HEK293 (cell line): ENCODE data around the gene PRKCA.

Experiments used
- CTCF ChIA-PET: fragments of 350-600 bp; formaldehyde crosslinking; extraction: SDS; loops from one replicate; lab custom pipeline; 2021; ENCODE audit warnings: antibody characterized with exemption; lab: Yijun Ruan, JAX
- POLR2A ChIA-PET: fragments of 300-600 bp; formaldehyde crosslinking; extraction: SDS; loops from one replicate; lab custom pipeline; 2020; ENCODE audit warnings: antibody characterized with exemption, inconsistent platforms; lab: Yijun Ruan, JAX
- H3K27ac ChIP-seq: fragments of 200-500 bp; sonication (Bioruptor generic); 2 replicates; pipeline ENCODE4 v1.5.1; 2014; ENCODE audit warnings: low read depth, low read length, control low read depth, inconsistent platforms; ENCODE audit errors: extremely low read depth
- H3K36me3 ChIP-seq, 2 experiments: fragments of 200-500 bp in 1 of 2; sonication (Bioruptor generic) in 1 of 2; 1 replicate in 1 of 2; 2 replicates in 1 of 2; pipeline ENCODE4 v1.5.1; 2014 to 2017; ENCODE audit warnings: inconsistent platforms in 2 of 2, low read length in 2 of 2; ENCODE audit not compliant: control insufficient read depth in 2 of 2, insufficient read depth in 1 of 2
- H3K4me1 ChIP-seq: fragments of 200-500 bp; sonication (Bioruptor generic); 2 replicates; pipeline ENCODE4 v1.5.1; 2014; ENCODE audit warnings: mild to moderate bottlenecking, low read length, inconsistent platforms; ENCODE audit not compliant: control insufficient read depth, insufficient read depth
- H3K4me3 ChIP-seq: 2 replicates; pipeline ENCODE4 v1.5.1; 2011; ENCODE audit warnings: low read depth, mild to moderate bottlenecking, control low read depth, low read length, moderate library complexity
- H3K9me3 ChIP-seq: fragments of 200-500 bp; sonication (Bioruptor generic); 2 replicates; pipeline ENCODE4 v1.5.1; 2014; ENCODE audit warnings: low read depth, low read length, inconsistent platforms; ENCODE audit not compliant: control insufficient read depth, insufficient read depth
- GFI1B ChIP-seq: fragments of 450-650 bp; formaldehyde crosslinking; IDR thresholded peaks from 2 replicates; pipeline ENCODE4 v1.5.1; 2016; ENCODE audit warnings: missing biosample characterization, missing genetic modification characterization
- GLI4 ChIP-seq: fragments of 450-650 bp; formaldehyde crosslinking; IDR thresholded peaks from 2 replicates; pipeline ENCODE4 v1.5.1; 2016; ENCODE audit warnings: missing biosample characterization, missing genetic modification characterization
- HOXA7 ChIP-seq: sonication (generic); formaldehyde crosslinking; IDR thresholded peaks from 2 replicates; pipeline ENCODE4 v1.8.1; 2022; ENCODE audit warnings: missing genetic modification reagents, borderline replicate concordance
- KLF10 ChIP-seq: fragments of 450-650 bp; IDR thresholded peaks from 2 replicates; pipeline ENCODE4 v1.5.1; 2018; ENCODE audit warnings: missing biosample characterization, mild to moderate bottlenecking, missing genetic modification characterization
- KLF8 ChIP-seq: fragments of 450-650 bp; formaldehyde crosslinking; IDR thresholded peaks from 2 replicates; pipeline ENCODE4 v1.5.1; 2016; ENCODE audit warnings: missing biosample characterization, missing genetic modification characterization
- MZF1 ChIP-seq: fragments of 450-650 bp; formaldehyde crosslinking; IDR thresholded peaks from 2 replicates; pipeline ENCODE4 v1.5.1; 2017; ENCODE audit warnings: missing biosample characterization, missing genetic modification characterization, borderline replicate concordance
- OVOL3 ChIP-seq: fragments of 450-650 bp; formaldehyde crosslinking; IDR thresholded peaks from 2 replicates; pipeline ENCODE4 v1.5.1; 2016; ENCODE audit warnings: missing biosample characterization, missing genetic modification characterization
- PRDM6 ChIP-seq: fragments of 450-650 bp; formaldehyde crosslinking; IDR thresholded peaks from 2 replicates; pipeline ENCODE4 v1.5.1; 2017; ENCODE audit warnings: missing biosample characterization, missing genetic modification characterization
- RBAK ChIP-seq: fragments of 450-650 bp; formaldehyde crosslinking; IDR thresholded peaks from 2 replicates; pipeline ENCODE4 v1.5.1; 2016; ENCODE audit warnings: missing biosample characterization, missing genetic modification characterization
- YY1 ChIP-seq: fragments of 450-650 bp; formaldehyde crosslinking; IDR thresholded peaks from 2 replicates; pipeline ENCODE4 v1.5.1; 2018; ENCODE audit warnings: missing biosample characterization, missing genetic modification characterization
- ZBTB20 ChIP-seq: fragments of 450-650 bp; formaldehyde crosslinking; IDR thresholded peaks from 2 replicates; pipeline ENCODE4 v1.5.1; 2016; ENCODE audit warnings: missing biosample characterization, missing genetic modification characterization
- ZBTB44 ChIP-seq: fragments of 450-650 bp; IDR thresholded peaks from 2 replicates; pipeline ENCODE4 v1.5.1; 2018; ENCODE audit warnings: missing biosample characterization, mild to moderate bottlenecking, missing genetic modification characterization
- ZFP41 ChIP-seq: fragments of 450-650 bp; formaldehyde crosslinking; IDR thresholded peaks from 2 replicates; pipeline ENCODE4 v1.5.1; 2016; ENCODE audit warnings: missing biosample characterization, missing genetic modification characterization, borderline replicate concordance
- ZIC2 ChIP-seq: fragments of 450-650 bp; formaldehyde crosslinking; IDR thresholded peaks from 2 replicates; pipeline ENCODE4 v1.5.1; 2016; ENCODE audit warnings: missing biosample characterization, missing genetic modification characterization
- ZNF169 ChIP-seq: fragments of 450-650 bp; formaldehyde crosslinking; IDR thresholded peaks from 2 replicates; pipeline ENCODE4 v1.5.1; 2016; ENCODE audit warnings: missing biosample characterization, missing genetic modification characterization
- ZNF274 ChIP-seq, 2 experiments: fragments of 200-500 bp in 1 of 2; fragments of 450-650 bp in 1 of 2; sonication (Bioruptor generic) in 1 of 2; formaldehyde crosslinking in 1 of 2; IDR thresholded peaks; 2 replicates each; pipeline versions ENCODE4 v1.5.1 to v1.6.1; 2014 to 2016; ENCODE audit warnings: borderline replicate concordance in 1 of 2, inconsistent platforms in 1 of 2, low read length in 1 of 2, missing biosample characterization in 1 of 2, missing genetic modification characterization in 1 of 2
- ZNF280C ChIP-seq: fragments of 450-650 bp; formaldehyde crosslinking; IDR thresholded peaks from 2 replicates; pipeline ENCODE4 v1.5.1; 2016; ENCODE audit warnings: missing biosample characterization, missing genetic modification characterization
- ZNF354C ChIP-seq: fragments of 450-650 bp; formaldehyde crosslinking; IDR thresholded peaks from 2 replicates; pipeline ENCODE4 v1.5.1; 2016; ENCODE audit warnings: missing biosample characterization, missing genetic modification characterization, low read depth, borderline replicate concordance
- ZNF449 ChIP-seq: fragments of 450-650 bp; formaldehyde crosslinking; IDR thresholded peaks from 2 replicates; pipeline ENCODE4 v1.5.1; 2017; ENCODE audit warnings: missing biosample characterization, mild to moderate bottlenecking, missing genetic modification characterization, moderate library complexity
- ZNF513 ChIP-seq: fragments of 450-650 bp; IDR thresholded peaks from 2 replicates; pipeline ENCODE4 v1.5.1; 2018; ENCODE audit warnings: missing biosample characterization, missing genetic modification characterization
- ZNF596 ChIP-seq: fragments of 450-650 bp; IDR thresholded peaks from 2 replicates; pipeline ENCODE4 v1.5.0; 2018; ENCODE audit warnings: missing biosample characterization, mild to moderate bottlenecking, missing genetic modification characterization, moderate library complexity
- ZNF610 ChIP-seq: fragments of 450-650 bp; formaldehyde crosslinking; IDR thresholded peaks from 2 replicates; pipeline ENCODE4 v1.5.1; 2016; ENCODE audit warnings: missing biosample characterization, missing genetic modification characterization, borderline replicate concordance
- ZNF677 ChIP-seq: fragments of 450-650 bp; IDR thresholded peaks from 2 replicates; pipeline ENCODE4 v1.5.0; 2018; ENCODE audit warnings: missing biosample characterization, mild to moderate bottlenecking, missing genetic modification characterization, moderate library complexity
- ZNF747 ChIP-seq: fragments of 450-650 bp; formaldehyde crosslinking; IDR thresholded peaks from 2 replicates; pipeline ENCODE4 v1.5.1; 2016; ENCODE audit warnings: missing biosample characterization, missing genetic modification characterization
- ZNF777 ChIP-seq: fragments of 450-650 bp; formaldehyde crosslinking; IDR thresholded peaks from 2 replicates; pipeline ENCODE4 v1.5.1; 2017; ENCODE audit warnings: missing biosample characterization, missing genetic modification characterization, borderline replicate concordance

PRKCA gene

GRCh38 chr17:66682283-66682682, 379.9 kb downstream of the PRKCA start:
- Histone ChIP-seq H3K27ac (no peak overlapping the region), H3K4me3 (no peak overlapping the region), H3K4me1 (no peaks in the 10 kb centered on the region), H3K36me3 (no peaks in the 10 kb centered on the region)
- TF ChIP-seq ZIC2 (tag by site-specific recombination), result no peak
- TF ChIP-seq ZNF274 (IDR thresholded peaks at IDR 0.05; ENCODE audit: low read length), result no peak
- TF ChIP-seq ZNF274 (tag by site-specific recombination; IDR thresholded peaks at IDR 0.05; ENCODE audit: borderline replicate concordance), result no peak
- TF ChIP-seq ZNF280C (tag by site-specific recombination), result no peak
- TF ChIP-seq KLF8, result no peak
- no peak for TF ChIP-seq RBAK (tag by site-specific recombination)
- TF ChIP-seq GFI1B (tag by site-specific recombination), result no peak
- TF ChIP-seq ZNF747 (tag by site-specific recombination), result no peak
- TF ChIP-seq ZNF677, result no peak
- no peak for TF ChIP-seq YY1
- no peak for TF ChIP-seq ZNF354C (tag by site-specific recombination)
- no peak for TF ChIP-seq ZNF513 (tag by site-specific recombination)
- no peak for TF ChIP-seq MZF1
- TF ChIP-seq HOXA7, result no peak
- no peak for TF ChIP-seq ZBTB44 (tag by site-specific recombination)
- TF ChIP-seq, all 188 proteins: peak for 0
- H3K9me3 ChIP-seq, result no peaks in the 10 kb centered on the region
- ChIA-PET CTCF (no interaction called here), POLR2A (no interaction called here)

GRCh38 chr17:66684261-66684660, 381.8 kb downstream of the PRKCA start:
- POLR2A ChIA-PET, result no interaction called here
- CTCF ChIA-PET, result interaction anchor here (0.6 kb wide), 2 partner anchors 9 to 520 kb away, joined by 3 read pairs; no protein-coding TSS in a partner anchor

More at GRCh38 chr17:66684261-66684660, 381.8 kb downstream of the PRKCA start:
- TF ChIP-seq ZNF777 (no peak), PRDM6 (tag by site-specific recombination) (no peak), ZFP41 (tag by site-specific recombination) (no peak), ZNF596 (tag by site-specific recombination) (no peak), OVOL3 (tag by site-specific recombination) (no peak), ZNF610 (tag by site-specific recombination) (no peak), ZNF169 (no peak), ZNF449 (tag by site-specific recombination) (no peak), GLI4 (tag by site-specific recombination) (no peak), ZBTB20 (tag by site-specific recombination) (no peak), ZIC2 (tag by site-specific recombination) (no peak), KLF10 (tag by site-specific recombination) (no peak)
- Histone ChIP-seq H3K9me3 (no peaks in the 10 kb centered on the region), H3K4me3 (no peak overlapping the region), H3K4me1 (no peaks in the 10 kb centered on the region), H3K27ac (no peak overlapping the region), H3K36me3 (peaks cover 0 to 10% of the 10 kb centered on the region in 2 experiments; a peak in 2 of 3 replicates)
